Measurements from ENCODE around the gene CPNE6. TPM values are rescaled to one million over a fixed set of nuclear protein-coding genes. Genes with fewer than 3 reads are reported as not detected.

The CPNE6 gene
- total and polyA plus RNA-seq, 12 donors, result 0.12 to 0.64 (median 0.41) TPM; not detected in 8

DNA sequence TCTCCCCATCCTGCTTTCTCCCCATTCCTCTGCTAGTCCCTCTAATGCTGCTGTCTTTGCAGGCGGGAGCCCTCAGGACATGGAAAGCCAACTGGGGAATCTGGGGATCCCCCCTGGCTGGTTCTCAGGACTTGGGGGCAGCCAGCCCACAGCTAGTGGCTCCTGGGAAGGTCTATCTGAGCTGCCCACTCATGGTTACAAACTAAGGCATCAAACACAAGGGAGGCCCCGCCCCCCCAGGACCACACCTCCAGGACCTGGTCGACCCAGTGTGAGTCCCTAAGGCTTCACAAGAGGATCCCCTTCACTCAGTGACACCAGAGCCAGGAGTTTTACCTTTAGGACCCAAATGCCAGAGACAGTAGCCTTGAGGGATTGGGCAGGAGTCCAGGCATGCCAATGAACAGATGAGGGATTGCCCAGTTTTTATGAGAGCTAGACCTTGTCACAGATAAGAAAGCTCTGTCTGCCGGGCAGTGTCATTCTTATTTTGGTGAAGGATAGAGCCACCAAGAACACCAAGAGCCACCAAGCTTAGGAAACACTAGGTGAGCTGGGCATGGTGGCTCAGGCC lies 8.0 kb upstream of the CPNE6 start:
- 71 to 73% methylated on average over 4 of the region's 4 CpGs for WGBS, 2 donors
- ATAC-seq (no peak), DNase-seq (no peak)
- Histone ChIP-seq H3K36me3 (no peaks in the 10 kb centered on the region), H3K27me3 (no peaks in the 10 kb centered on the region), H3K4me1 (peaks cover 0 to 2% (median 0%) of the 10 kb centered on the region in 9 donors), H3K9me3 (no peaks in the 10 kb centered on the region), H3K27ac (no peak overlapping the region), H3K4me3 (no peak overlapping the region)
- intact Hi-C loops (cut with DNase I), result loop anchor here in 1 of 10 donors (5.0 kb wide), 1 partner anchor 39 kb away; no protein-coding TSS in a partner anchor
- TF ChIP-seq, protein P1, sequence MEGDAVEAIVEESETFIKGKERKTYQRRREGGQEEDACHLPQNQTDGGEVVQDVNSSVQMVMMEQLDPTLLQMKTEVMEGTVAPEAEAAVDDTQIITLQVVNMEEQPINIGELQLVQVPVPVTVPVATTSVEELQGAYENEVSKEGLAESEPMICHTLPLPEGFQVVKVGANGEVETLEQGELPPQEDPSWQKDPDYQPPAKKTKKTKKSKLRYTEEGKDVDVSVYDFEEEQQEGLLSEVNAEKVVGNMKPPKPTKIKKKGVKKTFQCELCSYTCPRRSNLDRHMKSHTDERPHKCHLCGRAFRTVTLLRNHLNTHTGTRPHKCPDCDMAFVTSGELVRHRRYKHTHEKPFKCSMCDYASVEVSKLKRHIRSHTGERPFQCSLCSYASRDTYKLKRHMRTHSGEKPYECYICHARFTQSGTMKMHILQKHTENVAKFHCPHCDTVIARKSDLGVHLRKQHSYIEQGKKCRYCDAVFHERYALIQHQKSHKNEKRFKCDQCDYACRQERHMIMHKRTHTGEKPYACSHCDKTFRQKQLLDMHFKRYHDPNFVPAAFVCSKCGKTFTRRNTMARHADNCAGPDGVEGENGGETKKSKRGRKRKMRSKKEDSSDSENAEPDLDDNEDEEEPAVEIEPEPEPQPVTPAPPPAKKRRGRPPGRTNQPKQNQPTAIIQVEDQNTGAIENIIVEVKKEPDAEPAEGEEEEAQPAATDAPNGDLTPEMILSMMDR (IDR thresholded peaks at IDR 0.05), result no peak

DNA sequence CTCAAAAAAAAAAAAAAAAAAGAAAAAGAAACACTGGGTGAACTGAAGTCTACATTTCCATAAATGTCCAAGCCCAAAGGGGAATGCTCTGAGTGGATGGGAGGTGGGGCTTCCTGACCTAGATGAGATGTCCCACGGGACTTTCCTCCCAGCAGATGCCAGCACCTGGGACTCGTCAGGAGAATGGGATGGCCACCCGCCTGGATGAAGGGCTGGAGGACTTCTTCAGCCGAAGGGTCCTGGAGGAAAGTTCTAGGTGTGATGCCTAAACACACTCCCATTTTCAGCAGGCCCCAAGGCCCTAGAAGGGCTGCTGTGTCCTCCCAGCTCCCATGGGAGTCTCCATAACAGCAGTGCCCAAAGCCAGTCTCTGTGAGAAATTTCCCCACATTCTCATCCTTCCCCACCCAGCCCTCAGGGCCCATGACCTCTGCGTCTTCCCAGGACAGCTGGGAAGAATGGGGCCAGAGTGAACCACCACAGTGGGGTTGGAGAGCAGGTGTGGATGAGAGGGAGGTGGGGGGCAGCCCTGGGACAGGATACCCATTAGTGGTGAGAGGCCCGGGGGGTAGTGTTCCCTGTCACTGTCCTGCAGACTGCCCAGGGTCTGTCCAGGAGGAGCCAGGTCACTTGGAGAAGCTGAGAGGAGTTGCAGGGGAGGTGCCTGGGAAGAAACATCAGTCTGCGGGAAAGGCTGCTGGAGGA lies 7.1 kb upstream of the CPNE6 start:
- Histone ChIP-seq H3K27me3 (no peaks in the 10 kb centered on the region), H3K36me3 (no peaks in the 10 kb centered on the region), H3K4me1 (no peaks in the 10 kb centered on the region), H3K27ac (no peak overlapping the region), H3K9me3 (no peaks in the 10 kb centered on the region), H3K4me3 (no peak overlapping the region)
- ATAC-seq, result no peak
- intact Hi-C loops (cut with DNase I), result loop anchor here in 1 of 10 donors (5.0 kb wide), 1 partner anchor 38 kb away; no protein-coding TSS in a partner anchor
- TF ChIP-seq, protein P1 (IDR thresholded peaks at IDR 0.05), result no peak
- WGBS, 2 donors, result 66 to 81% methylated on average over 7 of the region's 7 CpGs
- DNase-seq, result no peak

DNA sequence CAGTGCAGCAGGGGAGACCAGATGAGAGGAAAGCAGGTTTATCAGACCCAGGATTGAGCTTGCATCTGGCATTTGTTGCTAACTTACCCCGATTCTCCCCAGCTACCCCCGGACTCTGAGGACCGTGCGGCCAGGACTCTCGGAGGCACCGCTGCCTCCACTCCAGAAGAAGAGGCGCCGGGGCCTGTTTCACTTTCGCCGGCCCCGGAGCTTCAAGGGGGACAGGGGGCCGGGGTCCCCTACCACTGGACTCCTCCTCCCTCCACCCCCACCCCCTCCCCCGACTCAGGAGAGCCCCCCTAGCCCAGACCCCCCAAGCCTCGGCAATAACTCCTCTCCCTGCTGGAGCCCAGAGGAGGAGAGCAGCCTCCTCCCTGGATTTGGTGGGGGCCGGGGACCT lies 6.5 kb upstream of the CPNE6 start:
- intact Hi-C loops (cut with DNase I), result loop anchor here in 1 of 10 donors (5.0 kb wide), 1 partner anchor 37 kb away; no protein-coding TSS in a partner anchor
- Histone ChIP-seq H3K9me3 (no peaks in the 10 kb centered on the region), H3K4me1 (no peaks in the 10 kb centered on the region), H3K4me3 (no peak overlapping the region), H3K27me3 (no peaks in the 10 kb centered on the region), H3K36me3 (no peaks in the 10 kb centered on the region), H3K27ac (no peak overlapping the region)
- 85 to 87% methylated on average over 13 to 15 of the region's 15 CpGs for WGBS, 2 donors
- TF ChIP-seq, protein P1 (IDR thresholded peaks at IDR 0.05), result no peak
- ATAC-seq, result no peak
- no peak for DNase-seq

DNA sequence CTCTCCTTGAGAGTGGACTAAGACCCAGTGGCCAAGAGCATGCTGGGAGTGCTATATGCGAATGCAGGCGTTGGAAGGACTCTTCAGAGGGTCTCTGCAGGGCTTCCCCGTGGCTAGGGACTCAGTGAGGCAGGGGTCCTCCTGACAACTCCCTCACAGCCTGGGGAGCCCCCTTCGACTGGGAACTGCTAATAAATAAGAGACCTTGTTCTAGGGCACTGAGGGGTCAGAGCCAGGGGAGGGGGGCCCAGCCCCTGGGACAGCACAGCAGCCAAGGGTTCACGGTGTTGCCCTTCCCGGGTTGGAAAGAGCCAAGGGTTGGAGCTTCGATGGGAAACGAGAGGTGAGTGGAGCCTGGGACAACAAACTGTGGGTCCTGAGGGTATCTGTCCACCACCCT lies 6.0 kb upstream of the CPNE6 start:
- Histone ChIP-seq H3K36me3 (no peaks in the 10 kb centered on the region), H3K4me1 (no peaks in the 10 kb centered on the region), H3K27ac (no peak overlapping the region), H3K27me3 (no peaks in the 10 kb centered on the region), H3K9me3 (no peaks in the 10 kb centered on the region), H3K4me3 (no peak overlapping the region)
- intact Hi-C loops (cut with DNase I), result no loop called here
- DNase-seq, result no peak
- 57 to 67% methylated on average over 8 of the region's 8 CpGs for WGBS, 2 donors
- ATAC-seq, result no peak
- TF ChIP-seq, protein P1 (IDR thresholded peaks at IDR 0.05), result no peak

Measured in heart right ventricle (tissue), 16 donors.